HUES64 (cell line): Measurements from ENCODE around the gene KCNG2.

Experiments used
- H3K27ac ChIP-seq: 2 replicates; pipeline ENCODE4 v1.7.0; 2013; ENCODE audit warnings: low read depth, low read length, inconsistent platforms
- H3K27me3 ChIP-seq: 2 replicates; pipeline ENCODE4 v1.6.1; 2013; ENCODE audit warnings: mild to moderate bottlenecking, low read length; ENCODE audit not compliant: insufficient read depth
- H3K36me3 ChIP-seq: 2 replicates; pipeline ENCODE4 v1.6.1; 2013; ENCODE audit warnings: mild to moderate bottlenecking, low read length; ENCODE audit not compliant: insufficient read depth
- H3K4me1 ChIP-seq: 2 replicates; pipeline ENCODE4 v1.6.1; 2013; ENCODE audit warnings: mild to moderate bottlenecking, low read length, moderate library complexity; ENCODE audit not compliant: insufficient read depth
- H3K4me3 ChIP-seq: 2 replicates; pipeline ENCODE4 v1.5.1; 2013; ENCODE audit warnings: mild to moderate bottlenecking, low read length, moderate library complexity
- H3K9ac ChIP-seq: 2 replicates; pipeline ENCODE4 v1.6.1; 2013; ENCODE audit warnings: mild to moderate bottlenecking, low read depth, low read length
- H3K9me3 ChIP-seq: 2 replicates; pipeline ENCODE4 v1.6.1; 2013; ENCODE audit warnings: low read depth, low read length; ENCODE audit not compliant: insufficient read depth
- WGBS: fragments of 150-250, 120-280 bp; methylation state at CpG from one replicate; pipeline ENCODE4 v1.1.7; 2013; ENCODE audit warnings: missing lambda C conversion rate; 5-methylcytosine and 5-hydroxymethylcytosine counted together

KCNG2 gene

GRCh38 chr18:79923896-79924585 lies 126.3 kb downstream of the KCNG2 start:
- Histone ChIP-seq H3K9me3 (peaks cover 3% of the 10 kb centered on the region; the same call in 1 of the 2 replicates), H3K9ac (no peak overlapping the region), H3K4me3 (no peak overlapping the region), H3K36me3 (no peaks in the 10 kb centered on the region), H3K27ac (no peak overlapping the region), H3K27me3 (no peaks in the 10 kb centered on the region), H3K4me1 (peaks cover 7% of the 10 kb centered on the region; the same call in 1 of the 2 replicates)
- 95% methylated on average over 24 of the region's 26 CpGs for WGBS

- WGBS, result 91% methylated on average over 25 of the region's 25 CpGs
- Histone ChIP-seq H3K27me3 (no peaks in the 10 kb centered on the region), H3K9me3 (peaks cover 11% of the 10 kb centered on the region; the same call in 1 of the 2 replicates), H3K4me3 (no peak overlapping the region), H3K9ac (no peak overlapping the region), H3K27ac (no peak overlapping the region), H3K4me1 (peaks cover 7% of the 10 kb centered on the region; the same call in 1 of the 2 replicates), H3K36me3 (peaks cover 6% of the 10 kb centered on the region; the same call in 1 of the 2 replicates)
Measured at GRCh38 chr18:79924814-79925731, 127.3 kb downstream of the KCNG2 start.

- peaks cover 10% of the 10 kb centered on the region; the same call in 1 of the 2 replicates for H3K36me3 ChIP-seq
Measured at GRCh38 chr18:79926306-79926705, 128.6 kb downstream of the KCNG2 start.

GRCh38 chr18:79926715-79927606 lies 129.2 kb downstream of the KCNG2 start:
- peaks cover 7% of the 10 kb centered on the region; the same call in 1 of the 2 replicates for H3K4me1 ChIP-seq
- no peak overlapping the region for H3K9ac ChIP-seq
- WGBS, result 81% methylated on average over 21 of the region's 21 CpGs
- H3K4me3 ChIP-seq, result no peak overlapping the region
- H3K9me3 ChIP-seq, result peaks cover 26% of the 10 kb centered on the region
- H3K27ac ChIP-seq, result no peak overlapping the region
- peaks cover 10% of the 10 kb centered on the region; the same call in 1 of the 2 replicates for H3K36me3 ChIP-seq
- no peaks in the 10 kb centered on the region for H3K27me3 ChIP-seq

More at GRCh38 chr18:79926306-79926705, 128.6 kb downstream of the KCNG2 start:
- H3K27me3 ChIP-seq, result no peaks in the 10 kb centered on the region
- no peak overlapping the region for H3K27ac ChIP-seq
- no peak overlapping the region for H3K9ac ChIP-seq
- no peak overlapping the region for H3K4me3 ChIP-seq
- peaks cover 7% of the 10 kb centered on the region; the same call in 1 of the 2 replicates for H3K4me1 ChIP-seq
- WGBS, result 84% methylated on average over 11 of the region's 11 CpGs
- peaks cover 23% of the 10 kb centered on the region for H3K9me3 ChIP-seq

- Histone ChIP-seq H3K9ac (no peak overlapping the region), H3K9me3 (peaks cover 30% of the 10 kb centered on the region), H3K4me1 (peaks cover 7% of the 10 kb centered on the region; the same call in 1 of the 2 replicates), H3K27me3 (no peaks in the 10 kb centered on the region), H3K36me3 (peaks cover 10% of the 10 kb centered on the region; the same call in 1 of the 2 replicates), H3K4me3 (no peak overlapping the region), H3K27ac (no peak overlapping the region)
- WGBS, result 88% methylated on average over 25 of the region's 25 CpGs
Measured at GRCh38 chr18:79927607-79928562, 130.1 kb downstream of the KCNG2 start.

- Histone ChIP-seq H3K9ac (no peak overlapping the region), H3K9me3 (peaks cover 35% of the 10 kb centered on the region), H3K27ac (no peak overlapping the region), H3K27me3 (no peaks in the 10 kb centered on the region), H3K36me3 (peaks cover 10% of the 10 kb centered on the region; the same call in 1 of the 2 replicates), H3K4me3 (no peak overlapping the region), H3K4me1 (peaks cover 7% of the 10 kb centered on the region; the same call in 1 of the 2 replicates)
- WGBS, result 96% methylated on average over 9 of the region's 9 CpGs
Measured at GRCh38 chr18:79928563-79928960, 130.8 kb downstream of the KCNG2 start.

- Histone ChIP-seq H3K9me3 (peaks cover 35% of the 10 kb centered on the region), H3K9ac (no peak overlapping the region), H3K4me3 (no peak overlapping the region), H3K4me1 (peaks cover 7% of the 10 kb centered on the region; the same call in 1 of the 2 replicates), H3K27me3 (no peaks in the 10 kb centered on the region), H3K27ac (no peak overlapping the region), H3K36me3 (peaks cover 10% of the 10 kb centered on the region; the same call in 1 of the 2 replicates)
- no CpG with 5 or more reads among the region's 2 CpGs for WGBS
Measured at GRCh38 chr18:79930020-79930642, 132.4 kb downstream of the KCNG2 start.

- Histone ChIP-seq H3K27me3 (no peaks in the 10 kb centered on the region), H3K4me1 (peaks cover 5% of the 10 kb centered on the region; the same call in 1 of the 2 replicates), H3K4me3 (no peak overlapping the region), H3K9ac (no peak overlapping the region), H3K36me3 (peaks cover 12% of the 10 kb centered on the region; the same call in 1 of the 2 replicates), H3K27ac (no peak overlapping the region), H3K9me3 (peaks cover 35% of the 10 kb centered on the region)
- WGBS, result 88% methylated on average over 2 of the region's 2 CpGs
Measured at GRCh38 chr18:79931475-79931874, 133.7 kb downstream of the KCNG2 start.

- Histone ChIP-seq H3K9me3 (peaks cover 35% of the 10 kb centered on the region), H3K4me1 (no peaks in the 10 kb centered on the region), H3K9ac (no peak overlapping the region), H3K27ac (no peak overlapping the region), H3K4me3 (no peak overlapping the region), H3K27me3 (no peaks in the 10 kb centered on the region), H3K36me3 (peaks cover 12% of the 10 kb centered on the region; the same call in 1 of the 2 replicates)
- WGBS, result 88% methylated on average over 3 of the region's 3 CpGs
Measured at GRCh38 chr18:79932907-79933306, 135.2 kb downstream of the KCNG2 start.
